K562 (cell line): ENCODE data around the gene MAGI2. TPM values are rescaled to one million over a fixed set of nuclear protein-coding genes. Genes with fewer than 3 reads are reported as not detected.

Source experiments
- ATAC-seq: fragments of 200-7000 bp; cut with Tn5 transposase; 3 replicates; pipeline ENCODE4 v1.9.1; 2020; ENCODE audit warnings: moderate library complexity
- BruUV-seq: library from RNA; stranded (reverse); fragments of 400-500 nt; replicated peaks from 2 replicates; lab custom pipeline; 2021; lab: Mats Ljungman, UMichigan
- CTCF ChIA-PET: fragments of 300-600 bp; formaldehyde crosslinking; extraction: SDS; loops from one replicate; lab custom pipeline; 2021; ENCODE audit warnings: low intra/inter-chr PET ratio; lab: Yijun Ruan, JAX
- POLR2A ChIA-PET: fragments of 300-600, 350-650 bp; sonication (Branson Sonifier 250); formaldehyde crosslinking; extraction: SDS; loops from one replicate; lab custom pipeline; 2021; ENCODE audit warnings: antibody characterized with exemption, inconsistent platforms; lab: Yijun Ruan, JAX
- DNase-seq, 4 experiments: peaks; one replicate each; pipeline versions ENCODE4 v3.0.0 to v3.0.0-alpha.2; 2011 to 2018; ENCODE audit warnings: low spot score in 3 of 4, mixed read lengths in 3 of 4; ENCODE audit errors: extremely low read depth in 1 of 4
- FAIRE-seq: peaks from 2 replicates; lab custom pipeline; 2011; peaks lifted over from hg19 to GRCh38; lab: Jason Lieb, UNC
- H2AFZ ChIP-seq: 2 replicates; pipeline ENCODE4 v1.6.0; 2011; ENCODE audit warnings: low read depth, low read length, control low read depth, inconsistent platforms
- H3K27ac ChIP-seq: fragments of 200-600 bp; 3 replicates; pipeline ENCODE4 v1.8.0; 2011; ENCODE audit warnings: low read depth, mild to moderate bottlenecking, control low read depth, inconsistent platforms, low read length, moderate library complexity, mixed read lengths; ENCODE audit errors: extremely low read depth
- H3K27me3 ChIP-seq, 2 experiments: fragments of 300-600 bp in 1 of 2; 2 replicates in 1 of 2; 3 replicates in 1 of 2; pipeline versions ENCODE4 v1.6.0 to v1.8.0; 2011; ENCODE audit warnings: inconsistent platforms in 2 of 2, low read length in 2 of 2, mild to moderate bottlenecking in 1 of 2, mixed read lengths in 1 of 2, moderate library complexity in 1 of 2; ENCODE audit not compliant: control insufficient read depth in 2 of 2, insufficient read depth in 2 of 2
- H3K36me3 ChIP-seq: fragments of 300-600 bp; 3 replicates; pipeline ENCODE4 v1.8.0; 2011; ENCODE audit warnings: mild to moderate bottlenecking, low read length, inconsistent platforms; ENCODE audit not compliant: control insufficient read depth, insufficient read depth
- H3K4me1 ChIP-seq, 2 experiments: fragments of 200-600 bp in 1 of 2; replicated peaks in 1 of 2; 2 replicates in 1 of 2; 3 replicates in 1 of 2; pipeline versions ENCODE4 v1.5.1 to v1.8.0; 2011; ENCODE audit warnings: inconsistent platforms in 2 of 2, low read length in 2 of 2, mild to moderate bottlenecking in 1 of 2, mixed read lengths in 1 of 2, moderate library complexity in 1 of 2; ENCODE audit not compliant: control insufficient read depth in 2 of 2, insufficient read depth in 2 of 2
- H3K4me2 ChIP-seq: 2 replicates; pipeline ENCODE4 v1.6.1; 2011; ENCODE audit warnings: low read length, control low read depth, inconsistent platforms, mixed read lengths; ENCODE audit not compliant: insufficient read depth
- H3K4me3 ChIP-seq: fragments of 200-600 bp; sonication (generic), shearing (Covaris generic); 2 replicates; pipeline ENCODE4 v1.5.1; 2016; ENCODE audit warnings: control low read depth, inconsistent platforms
- H3K79me2 ChIP-seq: fragments of 200-600 bp; 3 replicates; pipeline ENCODE4 v1.8.0; 2011; ENCODE audit warnings: low read length, inconsistent platforms; ENCODE audit not compliant: control insufficient read depth, insufficient read depth
- H3K9ac ChIP-seq, 2 experiments: 2 replicates each; pipeline versions ENCODE4 v1.6.0 to v1.6.1; 2011; ENCODE audit warnings: low read depth in 2 of 2, low read length in 2 of 2, control low read depth in 1 of 2, inconsistent platforms in 1 of 2, mild to moderate bottlenecking in 1 of 2, mixed read lengths in 1 of 2; ENCODE audit not compliant: insufficient read depth in 1 of 2
- H3K9me1 ChIP-seq: one replicate; pipeline ENCODE4 v1.6.0; 2011; ENCODE audit warnings: inconsistent platforms, mild to moderate bottlenecking, low read length, moderate library complexity; ENCODE audit not compliant: control insufficient read depth, insufficient read depth
- H3K9me3 ChIP-seq: replicated peaks from 2 replicates; pipeline ENCODE4 v1.5.1; 2011; ENCODE audit warnings: low read depth, low read length, inconsistent platforms; ENCODE audit not compliant: control insufficient read depth, insufficient read depth
- H4K20me1 ChIP-seq: replicated peaks from 2 replicates; pipeline ENCODE4 v1.6.1; 2011; ENCODE audit warnings: low read length, inconsistent platforms, mixed read lengths; ENCODE audit not compliant: control insufficient read depth, insufficient read depth
- CCNT2 ChIP-seq: IDR thresholded peaks from 2 replicates; pipeline ENCODE4 v1.6.1; 2011; ENCODE audit warnings: borderline replicate concordance, low read depth, mild to moderate bottlenecking, moderate library complexity, mixed read lengths, low read length; ENCODE audit not compliant: insufficient read length; ENCODE audit errors: extremely low read depth
- EWSR1 ChIP-seq: fragments of 450-650 bp; IDR thresholded peaks from 2 replicates; pipeline ENCODE4 v1.6.1; 2018; ENCODE audit warnings: borderline replicate concordance, mild to moderate bottlenecking, low read depth, moderate library complexity; ENCODE audit not compliant: partially characterized antibody
- HOMEZ ChIP-seq: fragments of 250-450 bp; sonication (Bioruptor Pico); IDR thresholded peaks from 2 replicates; pipeline ENCODE4 v1.4.0; 2020; ENCODE audit warnings: mild to moderate bottlenecking, moderate library complexity
- PHF8 ChIP-seq: fragments of 200-600 bp; sonication (generic); IDR thresholded peaks from 2 replicates; pipeline ENCODE4 v1.6.1; 2012; ENCODE audit warnings: mixed run types, mild to moderate bottlenecking, inconsistent platforms, low read length, moderate library complexity, borderline replicate concordance
- WHSC1 ChIP-seq: IDR thresholded peaks from one replicate; pipeline ENCODE4 v1.6.1; 2012; ENCODE audit warnings: low read length, control low read depth, inconsistent platforms
- WGBS: fragments of 100-300 bp; shearing (Covaris generic); methylation state at CpG from one replicate; pipeline ENCODE4 v1.1.6; 2016; ENCODE audit warnings: low coverage, mixed read lengths; ENCODE audit not compliant: insufficient coverage; ENCODE audit errors: missing lambda C conversion rate; 5-methylcytosine and 5-hydroxymethylcytosine counted together
- in situ Hi-C: fragments of 300-500 bp; cut with MboI; formaldehyde crosslinking; loops from 4 replicates; pipeline ENCODE4 v1.15.0; 2018; ENCODE audit warnings: inconsistent platforms, mixed read lengths
- intact Hi-C: fragments of 100-400 bp; cut with micrococcal nuclease; formaldehyde crosslinking; loops from 2 replicates; pipeline ENCODE4 v1.14.2; 2022
- polyA plus RNA-seq, 8 experiments: library from polyadenylated mRNA; depleted of rRNA in 4 of 8; stranded (reverse) in 5 of 8; unstranded in 3 of 8; fragments of >200 nt; fragmentation: Nextera tagmentation in 2 of 8; fragmentation: Illumina TruSeq in 1 of 8; extraction: Ambion mirVana in 2 of 8; extraction: Trizol in 1 of 8; gene quantifications; 2 replicates each; pipeline versions ENCODE4 v1.2.1 to v1.2.3, GENCODE V29; 2011 to 2014; ENCODE audit warnings: inconsistent platforms in 1 of 8, missing spikeins in 1 of 8
- total RNA-seq, 7 experiments: library from RNA; depleted of rRNA in 6 of 7; stranded (reverse); fragments of >200 nt in 6 of 7; fragmentation: Illumina TruSeq in 2 of 7; extraction: Trizol in 2 of 7; gene quantifications; 2 replicates each; pipeline versions ENCODE4 v1.2.1 to v1.2.3, GENCODE V29; 2011 to 2021; ENCODE audit warnings: low replicate concordance in 1 of 7
- TF ChIP-seq, protein P1 (sequence below): fragments of 450-650 bp; IDR thresholded peaks from 2 replicates; pipeline ENCODE4 v1.7.0; 2016; ENCODE audit warnings: borderline replicate concordance

Gene MAGI2
- total and polyA plus RNA-seq, 9 of the 15 experiments (the other 6 are each of a cell fraction or from before 2014, with no cell fraction given): 0.27 to 1.4 (median 0.70) TPM

GRCh38 chr7:78198756-78199155 is 1254.7 kb downstream of the MAGI2 start (continued):
- TF ChIP-seq CCNT2 (no peak), WHSC1 (no peak), HOMEZ (CRISPR knock-in tag) (no peak)
- TF ChIP-seq, protein P1, sequence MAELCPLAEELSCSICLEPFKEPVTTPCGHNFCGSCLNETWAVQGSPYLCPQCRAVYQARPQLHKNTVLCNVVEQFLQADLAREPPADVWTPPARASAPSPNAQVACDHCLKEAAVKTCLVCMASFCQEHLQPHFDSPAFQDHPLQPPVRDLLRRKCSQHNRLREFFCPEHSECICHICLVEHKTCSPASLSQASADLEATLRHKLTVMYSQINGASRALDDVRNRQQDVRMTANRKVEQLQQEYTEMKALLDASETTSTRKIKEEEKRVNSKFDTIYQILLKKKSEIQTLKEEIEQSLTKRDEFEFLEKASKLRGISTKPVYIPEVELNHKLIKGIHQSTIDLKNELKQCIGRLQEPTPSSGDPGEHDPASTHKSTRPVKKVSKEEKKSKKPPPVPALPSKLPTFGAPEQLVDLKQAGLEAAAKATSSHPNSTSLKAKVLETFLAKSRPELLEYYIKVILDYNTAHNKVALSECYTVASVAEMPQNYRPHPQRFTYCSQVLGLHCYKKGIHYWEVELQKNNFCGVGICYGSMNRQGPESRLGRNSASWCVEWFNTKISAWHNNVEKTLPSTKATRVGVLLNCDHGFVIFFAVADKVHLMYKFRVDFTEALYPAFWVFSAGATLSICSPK: no peak

GRCh38 chr7:78197447-78197846 is 1256.0 kb downstream of the MAGI2 start:
- WGBS: 0% methylated on average over 1 of the region's 1 CpG
- no peaks in the 10 kb centered on the region for H3K4me1 ChIP-seq
- H2AFZ ChIP-seq: no peak overlapping the region
- in situ Hi-C loops: no loop called here
- H3K9ac ChIP-seq: no peak overlapping the region
- TF ChIP-seq EWSR1 (no peak), PHF8 (no peak)
- TF ChIP-seq, all 486 proteins: peak for 0
- no peak overlapping the region for H3K4me3 ChIP-seq
- BruUV-seq: no TSS peak
- FAIRE-seq (no peak), ATAC-seq (no peak), DNase-seq (no peak)
- H3K9me1 ChIP-seq: no peaks in the 10 kb centered on the region
- intact Hi-C loops: no loop called here
- POLR2A ChIA-PET: no interaction called here
- no peaks in the 10 kb centered on the region for H4K20me1 ChIP-seq
- no peaks in the 10 kb centered on the region for H3K79me2 ChIP-seq
- H3K9me3 ChIP-seq: no peaks in the 10 kb centered on the region
- H3K27ac ChIP-seq: no peak overlapping the region
- no peak overlapping the region for H3K4me2 ChIP-seq
- CTCF ChIA-PET: no interaction called here
- H3K36me3 ChIP-seq: no peaks in the 10 kb centered on the region
- no peaks in the 10 kb centered on the region for H3K27me3 ChIP-seq
